ENCODE results near the gene HIBCH. TPM values are rescaled to one million over a fixed set of nuclear protein-coding genes. Genes with fewer than 3 reads are reported as not detected.

Gene HIBCH
- total RNA-seq, 1 experiment from 2014 or later = 21.7 TPM

DNA sequence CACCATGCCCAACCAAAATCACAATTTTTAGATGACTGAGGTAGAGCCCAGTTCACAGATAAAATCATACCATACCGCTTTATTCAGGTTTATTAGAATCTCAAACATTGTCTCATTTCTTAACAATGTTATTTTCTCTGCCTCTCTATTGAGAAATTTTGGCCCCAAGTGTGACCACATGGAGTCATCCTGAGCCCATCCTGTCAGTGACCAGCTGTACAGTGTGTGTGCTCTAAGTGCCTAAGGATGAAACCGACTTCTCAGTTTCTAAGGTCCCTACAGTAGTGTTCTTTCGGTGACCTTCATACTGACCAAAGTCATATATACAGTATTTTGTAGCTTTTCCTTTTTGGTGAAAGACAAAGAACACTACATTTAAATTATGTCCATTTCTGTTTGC, 133.4 kb downstream of the HIBCH start:
- POLR2A ChIA-PET = no interaction called here

DNA sequence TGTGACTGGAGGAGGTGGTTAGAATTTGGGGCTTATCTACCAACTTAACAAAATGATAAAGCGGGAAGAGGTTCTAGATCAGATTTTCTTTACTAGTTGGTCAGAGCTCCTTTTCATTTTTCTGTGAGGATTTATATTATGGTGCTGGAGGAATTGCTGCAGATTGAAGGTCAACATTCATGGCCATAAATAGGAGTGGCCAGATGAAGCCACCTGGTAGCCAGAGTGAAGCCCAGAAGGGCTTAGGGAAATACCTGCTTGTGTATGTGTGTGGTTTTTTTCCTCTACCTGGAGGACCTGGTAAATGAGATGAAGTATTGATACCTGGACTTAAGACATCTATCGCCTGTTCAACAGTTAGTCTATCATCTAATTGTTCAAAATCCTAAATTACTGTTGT, 134.2 kb downstream of the HIBCH start:
- Histone ChIP-seq H3K4me1 (ENCODE audit: control insufficient read depth, insufficient read depth, low read length) (no peaks in the 10 kb centered on the region), H3K27me3 (ENCODE audit: control insufficient read depth, insufficient read depth, low read length) (no peaks in the 10 kb centered on the region), H3K36me3 (ENCODE audit: control insufficient read depth, insufficient read depth, low read length) (no peaks in the 10 kb centered on the region), H3K9me3 (ENCODE audit: control insufficient read depth, insufficient read depth, low read depth, low read length) (no peaks in the 10 kb centered on the region), H3K4me3 (ENCODE audit: low read depth in 2 of 2, low read length in 2 of 2) (no peak overlapping the region), H3K27ac (ENCODE audit: low read length) (no peak overlapping the region)
- ChIA-PET CTCF (no interaction called here), POLR2A (no interaction called here)
- TF ChIP-seq SIN3A (IDR thresholded peaks at IDR 0.05; ENCODE audit: borderline replicate concordance, insufficient read depth, low read depth, low read length) (no peak), POLR2AphosphoS5 (IDR thresholded peaks at IDR 0.05; ENCODE audit: low read depth, low read length) (no peak), TCF7L2 (IDR thresholded peaks at IDR 0.05; ENCODE audit: low read depth, low read length) (no peak)
- TF ChIP-seq, protein P1, sequence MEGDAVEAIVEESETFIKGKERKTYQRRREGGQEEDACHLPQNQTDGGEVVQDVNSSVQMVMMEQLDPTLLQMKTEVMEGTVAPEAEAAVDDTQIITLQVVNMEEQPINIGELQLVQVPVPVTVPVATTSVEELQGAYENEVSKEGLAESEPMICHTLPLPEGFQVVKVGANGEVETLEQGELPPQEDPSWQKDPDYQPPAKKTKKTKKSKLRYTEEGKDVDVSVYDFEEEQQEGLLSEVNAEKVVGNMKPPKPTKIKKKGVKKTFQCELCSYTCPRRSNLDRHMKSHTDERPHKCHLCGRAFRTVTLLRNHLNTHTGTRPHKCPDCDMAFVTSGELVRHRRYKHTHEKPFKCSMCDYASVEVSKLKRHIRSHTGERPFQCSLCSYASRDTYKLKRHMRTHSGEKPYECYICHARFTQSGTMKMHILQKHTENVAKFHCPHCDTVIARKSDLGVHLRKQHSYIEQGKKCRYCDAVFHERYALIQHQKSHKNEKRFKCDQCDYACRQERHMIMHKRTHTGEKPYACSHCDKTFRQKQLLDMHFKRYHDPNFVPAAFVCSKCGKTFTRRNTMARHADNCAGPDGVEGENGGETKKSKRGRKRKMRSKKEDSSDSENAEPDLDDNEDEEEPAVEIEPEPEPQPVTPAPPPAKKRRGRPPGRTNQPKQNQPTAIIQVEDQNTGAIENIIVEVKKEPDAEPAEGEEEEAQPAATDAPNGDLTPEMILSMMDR (IDR thresholded peaks at IDR 0.05) = no peak
- TF ChIP-seq, protein P2, sequence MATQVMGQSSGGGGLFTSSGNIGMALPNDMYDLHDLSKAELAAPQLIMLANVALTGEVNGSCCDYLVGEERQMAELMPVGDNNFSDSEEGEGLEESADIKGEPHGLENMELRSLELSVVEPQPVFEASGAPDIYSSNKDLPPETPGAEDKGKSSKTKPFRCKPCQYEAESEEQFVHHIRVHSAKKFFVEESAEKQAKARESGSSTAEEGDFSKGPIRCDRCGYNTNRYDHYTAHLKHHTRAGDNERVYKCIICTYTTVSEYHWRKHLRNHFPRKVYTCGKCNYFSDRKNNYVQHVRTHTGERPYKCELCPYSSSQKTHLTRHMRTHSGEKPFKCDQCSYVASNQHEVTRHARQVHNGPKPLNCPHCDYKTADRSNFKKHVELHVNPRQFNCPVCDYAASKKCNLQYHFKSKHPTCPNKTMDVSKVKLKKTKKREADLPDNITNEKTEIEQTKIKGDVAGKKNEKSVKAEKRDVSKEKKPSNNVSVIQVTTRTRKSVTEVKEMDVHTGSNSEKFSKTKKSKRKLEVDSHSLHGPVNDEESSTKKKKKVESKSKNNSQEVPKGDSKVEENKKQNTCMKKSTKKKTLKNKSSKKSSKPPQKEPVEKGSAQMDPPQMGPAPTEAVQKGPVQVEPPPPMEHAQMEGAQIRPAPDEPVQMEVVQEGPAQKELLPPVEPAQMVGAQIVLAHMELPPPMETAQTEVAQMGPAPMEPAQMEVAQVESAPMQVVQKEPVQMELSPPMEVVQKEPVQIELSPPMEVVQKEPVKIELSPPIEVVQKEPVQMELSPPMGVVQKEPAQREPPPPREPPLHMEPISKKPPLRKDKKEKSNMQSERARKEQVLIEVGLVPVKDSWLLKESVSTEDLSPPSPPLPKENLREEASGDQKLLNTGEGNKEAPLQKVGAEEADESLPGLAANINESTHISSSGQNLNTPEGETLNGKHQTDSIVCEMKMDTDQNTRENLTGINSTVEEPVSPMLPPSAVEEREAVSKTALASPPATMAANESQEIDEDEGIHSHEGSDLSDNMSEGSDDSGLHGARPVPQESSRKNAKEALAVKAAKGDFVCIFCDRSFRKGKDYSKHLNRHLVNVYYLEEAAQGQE (IDR thresholded peaks at IDR 0.05; ENCODE audit: insufficient read depth in 1 of 2, low read depth in 2 of 2, low read length in 1 of 2) = no peak
- intact Hi-C loops (cut with micrococcal nuclease; ENCODE audit: unreplicated experiment) (no loop called here), in situ Hi-C loops (cut with HindIII; ENCODE audit: low pct_unique_long_range_greater_than_20kb, low sequenced_read_pairs) (no loop called here)
- ATAC-seq = no peak
- BruUV-seq (replicated peaks) = no TSS peak
- no peak for DNase-seq (ENCODE audit: low read depth, low spot score)

More for the DNA sequence above, 133.4 kb downstream of the HIBCH start:
- intact Hi-C loops (cut with micrococcal nuclease; ENCODE audit: unreplicated experiment) = no loop called here
- Histone ChIP-seq H3K27me3 (ENCODE audit: control insufficient read depth, insufficient read depth, low read length) (no peaks in the 10 kb centered on the region), H3K36me3 (ENCODE audit: control insufficient read depth, insufficient read depth, low read length) (no peaks in the 10 kb centered on the region), H3K4me3 (ENCODE audit: low read depth in 2 of 2, low read length in 2 of 2) (no peak overlapping the region), H3K9me3 (ENCODE audit: control insufficient read depth, insufficient read depth, low read depth, low read length) (no peaks in the 10 kb centered on the region), H3K27ac (ENCODE audit: low read length) (no peak overlapping the region), H3K4me1 (ENCODE audit: control insufficient read depth, insufficient read depth, low read length) (no peaks in the 10 kb centered on the region)
- TF ChIP-seq POLR2AphosphoS5 (IDR thresholded peaks at IDR 0.05; ENCODE audit: low read depth, low read length) = no peak
- in situ Hi-C loops (cut with HindIII; ENCODE audit: low pct_unique_long_range_greater_than_20kb, low sequenced_read_pairs) = no loop called here
- no peak for DNase-seq (ENCODE audit: low read depth, low spot score)
- ATAC-seq = no peak
- CTCF ChIA-PET = no interaction called here
- no TSS peak for BruUV-seq (replicated peaks)

DNA sequence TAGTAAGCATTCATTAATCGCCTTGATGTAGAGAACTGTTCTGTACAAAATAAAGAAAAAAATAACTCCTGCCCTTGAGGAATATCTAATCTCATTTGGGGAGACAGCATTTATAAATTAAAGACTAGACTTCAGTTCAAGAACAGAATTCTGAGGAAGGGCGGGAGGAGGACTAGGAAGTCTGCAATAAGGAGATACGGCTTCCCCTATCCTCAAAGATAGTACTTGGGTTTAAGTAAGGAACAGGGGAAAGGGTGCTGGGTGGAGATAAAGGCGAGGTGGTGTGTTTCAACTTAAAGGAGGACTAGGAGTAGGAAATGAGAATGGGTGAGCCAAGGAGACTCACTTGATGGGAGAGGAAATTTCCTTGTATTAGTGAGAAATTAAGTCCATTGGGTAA, 135.2 kb downstream of the HIBCH start:
- POLR2A ChIA-PET = no interaction called here
- DNase-seq (ENCODE audit: low read depth, low spot score) = no peak
- CTCF ChIA-PET = no interaction called here
- no TSS peak for BruUV-seq (replicated peaks)
- in situ Hi-C loops (cut with HindIII; ENCODE audit: low pct_unique_long_range_greater_than_20kb, low sequenced_read_pairs) (no loop called here), intact Hi-C loops (cut with micrococcal nuclease; ENCODE audit: unreplicated experiment) (loop anchor here (5.0 kb wide), 1 partner anchor 97 kb away; no protein-coding TSS in a partner anchor)
- TF ChIP-seq TCF7L2 (IDR thresholded peaks at IDR 0.05; ENCODE audit: low read depth, low read length) (no peak), POLR2AphosphoS5 (IDR thresholded peaks at IDR 0.05; ENCODE audit: low read depth, low read length) (no peak), SIN3A (IDR thresholded peaks at IDR 0.05; ENCODE audit: borderline replicate concordance, insufficient read depth, low read depth, low read length) (no peak)
- TF ChIP-seq, protein P2 (IDR thresholded peaks at IDR 0.05; ENCODE audit: insufficient read depth in 1 of 2, low read depth in 2 of 2, low read length in 1 of 2) = no peak
- TF ChIP-seq, protein P1 (IDR thresholded peaks at IDR 0.05) = no peak
- no peak overlapping the region for H3K27ac ChIP-seq (ENCODE audit: low read length)
- H3K4me3 ChIP-seq (ENCODE audit: low read depth in 2 of 2, low read length in 2 of 2) = no peak overlapping the region
- no peak for ATAC-seq
- peaks cover 4% of the 10 kb centered on the region; the same call in 1 of the 2 replicates for H3K4me1 ChIP-seq (ENCODE audit: control insufficient read depth, insufficient read depth, low read length)
- no peaks in the 10 kb centered on the region for H3K9me3 ChIP-seq (ENCODE audit: control insufficient read depth, insufficient read depth, low read depth, low read length)
- no peaks in the 10 kb centered on the region; the same call in 1 of the 2 replicates for H3K27me3 ChIP-seq (ENCODE audit: control insufficient read depth, insufficient read depth, low read length)
- no peaks in the 10 kb centered on the region for H3K36me3 ChIP-seq (ENCODE audit: control insufficient read depth, insufficient read depth, low read length)
